GM08714 (cell line): ENCODE data around the gene TMEM181.

Source experiments
- H3K4me3 ChIP-seq: fragments of 200-500 bp; sonication (Bioruptor generic); 2 replicates; pipeline ENCODE4 v1.5.1; 2014; ENCODE audit warnings: mild to moderate bottlenecking, low read length, inconsistent platforms
- ZNF274 ChIP-seq: IDR thresholded peaks from 2 replicates; pipeline ENCODE4 v1.6.1; 2012; ENCODE audit warnings: mild to moderate bottlenecking, low read depth, low read length

The TMEM181 gene

GRCh38 chr6:158634695-158635426, 75.0 kb downstream of the TMEM181 start:
- H3K4me3 ChIP-seq, result no peak overlapping the region
- no peak for TF ChIP-seq ZNF274

- no peak overlapping the region for H3K4me3 ChIP-seq
- TF ChIP-seq ZNF274, result no peak
Observed at GRCh38 chr6:158635427-158636073, 75.7 kb downstream of the TMEM181 start.

- TF ChIP-seq ZNF274, result no peak
- H3K4me3 ChIP-seq, result no peak overlapping the region
Observed at GRCh38 chr6:158636778-158637177, 76.9 kb downstream of the TMEM181 start.

- no peak overlapping the region for H3K4me3 ChIP-seq
- no peak for TF ChIP-seq ZNF274
Observed at GRCh38 chr6:158638324-158638854, 78.5 kb downstream of the TMEM181 start.

- no peak for TF ChIP-seq ZNF274
- H3K4me3 ChIP-seq, result no peak overlapping the region
Observed at GRCh38 chr6:158639056-158639455, 79.2 kb downstream of the TMEM181 start.

GRCh38 chr6:158640519-158640918, 80.6 kb downstream of the TMEM181 start:
- H3K4me3 ChIP-seq, result no peak overlapping the region
- no peak for TF ChIP-seq ZNF274

- TF ChIP-seq ZNF274, result no peak
- H3K4me3 ChIP-seq, result no peak overlapping the region
Observed at GRCh38 chr6:158642097-158642601, 82.3 kb downstream of the TMEM181 start.

- no peak for TF ChIP-seq ZNF274
- H3K4me3 ChIP-seq, result peak overlapping the region; percentile 89
Observed at GRCh38 chr6:158643836-158644230, 83.9 kb downstream of the TMEM181 start.

GRCh38 chr6:158644231-158645063, 84.6 kb downstream of the TMEM181 start, which contains the start of gene DYNLT1:
TSS of gene DYNLT1 (minus strand) at chr6:158644743. CDS start at chr6:158644708, 35 bp downstream.
- peak within 1 kb of the TSS; percentile 89 for H3K4me3 ChIP-seq
- no peak for TF ChIP-seq ZNF274

- no peak for TF ChIP-seq ZNF274
- H3K4me3 ChIP-seq, result peak overlapping the region; percentile 89
Observed at GRCh38 chr6:158645064-158646022, 85.5 kb downstream of the TMEM181 start.

- TF ChIP-seq ZNF274, result no peak
- H3K4me3 ChIP-seq, result no peak overlapping the region
Observed at GRCh38 chr6:158646023-158646910, 86.4 kb downstream of the TMEM181 start.

- H3K4me3 ChIP-seq, result no peak overlapping the region
- TF ChIP-seq ZNF274, result no peak
Observed at GRCh38 chr6:158647501-158647900, 87.6 kb downstream of the TMEM181 start.
